ENCODE measurements around the gene PCSK5. TPM values are rescaled to one million over a fixed set of nuclear protein-coding genes. Genes with fewer than 3 reads are reported as not detected.

Gene PCSK5
- total RNA-seq, 1 donor from 2014 or later, result 30.7 TPM

GRCh38 chr9:75851917-75852316 is 38.6 kb upstream of the PCSK5 start:
- peaks cover 11% of the 10 kb centered on the region for H3K27me3 Mint-ChIP-seq
- H3K27ac Mint-ChIP-seq, result no peak overlapping the region
- H3K9me3 Mint-ChIP-seq, result peaks cover 4% of the 10 kb centered on the region
- H3K4me3 Mint-ChIP-seq, result no peak overlapping the region
- H3K4me1 Mint-ChIP-seq (ENCODE audit: unreplicated experiment), result peaks cover 5% of the 10 kb centered on the region
- no peaks in the 10 kb centered on the region for H3K36me3 Mint-ChIP-seq
- no peak for DNase-seq (ENCODE audit: extremely low spot score, unreplicated experiment)
- no peak for TF ChIP-seq CTCF (conservative IDR thresholded peaks at IDR 0.05)

GRCh38 chr9:75852746-75853145 is 37.7 kb upstream of the PCSK5 start:
- no peak overlapping the region for H3K27ac Mint-ChIP-seq
- H3K9me3 Mint-ChIP-seq, result peaks cover 4% of the 10 kb centered on the region
- peaks cover 11% of the 10 kb centered on the region for H3K27me3 Mint-ChIP-seq
- H3K4me1 Mint-ChIP-seq (ENCODE audit: unreplicated experiment), result peaks cover 5% of the 10 kb centered on the region
- no peak for TF ChIP-seq CTCF (conservative IDR thresholded peaks at IDR 0.05)
- no peaks in the 10 kb centered on the region for H3K36me3 Mint-ChIP-seq
- DNase-seq (ENCODE audit: extremely low spot score, unreplicated experiment), result no peak
- H3K4me3 Mint-ChIP-seq, result no peak overlapping the region

- peak; percentile 60 for TF ChIP-seq CTCF (conservative IDR thresholded peaks at IDR 0.05)
- Mint-ChIP-seq H3K27ac (no peak overlapping the region), H3K27me3 (peaks cover 14% of the 10 kb centered on the region), H3K4me1 (ENCODE audit: unreplicated experiment) (peaks cover 5% of the 10 kb centered on the region), H3K36me3 (no peaks in the 10 kb centered on the region), H3K9me3 (no peaks in the 10 kb centered on the region), H3K4me3 (no peak overlapping the region)
- DNase-seq (ENCODE audit: extremely low spot score, unreplicated experiment), result no peak
Measured at GRCh38 chr9:75855509-75855908, 35.0 kb upstream of the PCSK5 start.

GRCh38 chr9:75858497-75859092 is 31.9 kb upstream of the PCSK5 start:
- Mint-ChIP-seq H3K4me1 (ENCODE audit: unreplicated experiment) (no peaks in the 10 kb centered on the region), H3K27me3 (peaks cover 15% of the 10 kb centered on the region), H3K27ac (no peak overlapping the region), H3K36me3 (no peaks in the 10 kb centered on the region), H3K9me3 (peaks cover 3% of the 10 kb centered on the region), H3K4me3 (no peak overlapping the region)
- no peak for DNase-seq (ENCODE audit: extremely low spot score, unreplicated experiment)
- TF ChIP-seq CTCF (conservative IDR thresholded peaks at IDR 0.05), result no peak

GRCh38 chr9:75864266-75864665 is 26.2 kb upstream of the PCSK5 start:
- no peaks in the 10 kb centered on the region for H3K36me3 Mint-ChIP-seq
- peaks cover 14% of the 10 kb centered on the region for H3K27me3 Mint-ChIP-seq
- TF ChIP-seq CTCF (conservative IDR thresholded peaks at IDR 0.05), result no peak
- peaks cover 5% of the 10 kb centered on the region for H3K4me1 Mint-ChIP-seq (ENCODE audit: unreplicated experiment)
- no peak overlapping the region for H3K27ac Mint-ChIP-seq
- no peak overlapping the region for H3K4me3 Mint-ChIP-seq
- DNase-seq (ENCODE audit: extremely low spot score, unreplicated experiment), result no peak
- peaks cover 4% of the 10 kb centered on the region for H3K9me3 Mint-ChIP-seq
